Measurements from ENCODE around the gene TNK1. TPM values are rescaled to one million over a fixed set of nuclear protein-coding genes. Genes with fewer than 3 reads are reported as not detected.

The TNK1 gene
- total and polyA plus RNA-seq, 2 of the 8 experiments (the other 6 are each of a cell fraction or from before 2014, with no cell fraction given) = 7.6 to 9.5 TPM

- H3K18ac ChIP-seq (ENCODE audit: extremely low read depth, low read length) = no peak overlapping the region
- H3K27ac ChIP-seq (ENCODE audit: low read depth, low read length) = no peak overlapping the region
- peaks cover 0 to 2% (median 0%) of the 10 kb centered on the region in 4 experiments; a peak in 1 of 8 replicates for H3K36me3 ChIP-seq (ENCODE audit: control insufficient read depth in 2 of 4, insufficient read depth in 4 of 4, low read length in 3 of 4)
- H3K27me3 ChIP-seq (replicated peaks in 1 of 4; ENCODE audit: control insufficient read depth in 3 of 4, extremely low read depth in 1 of 4, insufficient read depth in 3 of 4, low read length in 3 of 4) = peaks cover 0 to 39% (median 29%) of the 10 kb centered on the region in 4 experiments; a peak in 6 of 7 replicates
- DNase-seq (ENCODE audit: low read depth in 1 of 2, low spot score in 2 of 2) = no peak
- no peaks in the 10 kb centered on the region for H3K79me2 ChIP-seq (ENCODE audit: control insufficient read depth in 1 of 2, insufficient read depth in 2 of 2, low read length in 2 of 2)
- ChIA-PET CTCF (ENCODE audit: partially characterized antibody) (interaction anchor here (0.8 to 1.9 kb wide), 7 partner anchors 10 to 120 kb away, joined by 3 to 7 read pairs (median 6); no protein-coding TSS in a partner anchor), POLR2A (ENCODE audit: partially characterized antibody) (interaction anchor here (0.8 to 3.7 kb wide), 13 partner anchors 11 to 148 kb away, joined by 3 to 16 read pairs (median 4); partner anchors contain the start of genes DVL2, PLSCR3 and ZBTB4)
- 90% methylated on average over 10 of the region's 10 CpGs; no CpG with 5 or more reads in 1 of the 2 experiments for WGBS, 2 experiments (ENCODE audit: extremely low coverage in 1 of 2, insufficient coverage in 1 of 2, insufficient read length in 1 of 2, insufficient replicate concordance in 2 of 2, low coverage in 1 of 2, low lambda C conversion rate in 2 of 2, missing lambda C conversion rate in 1 of 2)
- no peak overlapping the region for H3K14ac ChIP-seq (ENCODE audit: insufficient read length)
- H3K56ac ChIP-seq (replicated peaks; ENCODE audit: insufficient read length, low read depth, low read length) = no peak overlapping the region
- no peak overlapping the region for H2BK5ac ChIP-seq (ENCODE audit: low read depth, low read length)
- peaks cover 3% of the 10 kb centered on the region; the same call in 1 of the 2 replicates for H3K79me1 ChIP-seq (ENCODE audit: low read depth, low read length)
- H2BK20ac ChIP-seq (ENCODE audit: low read length) = no peak overlapping the region
- H3K9me3 ChIP-seq (ENCODE audit: insufficient read depth in 2 of 2, low read depth in 1 of 2, low read length in 1 of 2) = peaks cover 0 to 7% of the 10 kb centered on the region in 2 experiments; a peak in 1 of 4 replicates
- no peak overlapping the region for H4K91ac ChIP-seq (replicated peaks; ENCODE audit: insufficient read length, low read length)
- H2BK15ac ChIP-seq (ENCODE audit: low read length) = no peak overlapping the region
- H3K4me2 ChIP-seq (ENCODE audit: insufficient read depth in 1 of 2, low read depth in 2 of 2, low read length in 2 of 2) = no peak overlapping the region; a peak in 1 of 4 replicates
- no peak overlapping the region for H2AK5ac ChIP-seq (ENCODE audit: low read depth, low read length)
- H3K4me3 ChIP-seq (ENCODE audit: extremely low read depth in 1 of 4, insufficient read depth in 2 of 4, low read depth in 3 of 4, low read length in 4 of 4) = no peak overlapping the region
- peaks cover 12% of the 10 kb centered on the region; the same call in 1 of the 2 replicates for H3K23me2 ChIP-seq (ENCODE audit: low read depth, low read length)
- peaks cover 0 to 10% of the 10 kb centered on the region in 2 experiments for H4K20me1 ChIP-seq (replicated peaks in 1 of 2; ENCODE audit: control insufficient read depth in 1 of 2, insufficient read depth in 2 of 2, low read length in 2 of 2)
- no peak for FAIRE-seq
- no peak overlapping the region for H4K5ac ChIP-seq (ENCODE audit: insufficient read length, low read depth, low read length)
- no peak overlapping the region for H4K8ac ChIP-seq (ENCODE audit: extremely low read depth, insufficient read depth, low read length)
- no peak overlapping the region; the same call in 1 of the 2 replicates for H2BK12ac ChIP-seq (ENCODE audit: low read depth, low read length)
- peaks cover 0 to 17% (median 10%) of the 10 kb centered on the region in 4 experiments; a peak in 6 of 7 replicates for H3K4me1 ChIP-seq (replicated peaks in 1 of 4; ENCODE audit: control insufficient read depth in 3 of 4, insufficient read depth in 4 of 4, low read length in 3 of 4)
- no peak overlapping the region for H2AFZ ChIP-seq (ENCODE audit: low read length)
- no peak overlapping the region for H3K23ac ChIP-seq (ENCODE audit: insufficient read length)
- H3K4ac ChIP-seq (replicated peaks; ENCODE audit: insufficient read length, low read depth, low read length) = no peak overlapping the region
- H2BK120ac ChIP-seq (replicated peaks; ENCODE audit: low read depth, low read length) = no peak overlapping the region
- no peak overlapping the region for H3K9ac ChIP-seq (replicated peaks in 1 of 4; ENCODE audit: extremely low read depth in 1 of 4, low read depth in 3 of 4, low read length in 3 of 4)
- TF ChIP-seq E2F6 (IDR thresholded peaks at IDR 0.05) (no peak), RNF2 (IDR thresholded peaks at IDR 0.05; ENCODE audit: borderline replicate concordance, low read depth, low read length, missing control alignments, poor library complexity, severe bottlenecking) (no peak), MAFK (IDR thresholded peaks at IDR 0.05; ENCODE audit: low read depth, low read length) (no peak), GABPA (IDR thresholded peaks at IDR 0.05; ENCODE audit: borderline replicate concordance, insufficient read depth, low read length) (no peak), CTCF (IDR thresholded peaks at IDR 0.05; ENCODE audit: control extremely low read depth in 1 of 3, insufficient read depth in 1 of 3, low read depth in 1 of 3, low read length in 3 of 3) (no peak), KDM4A (IDR thresholded peaks at IDR 0.05; ENCODE audit: low read depth, low read length, severe bottlenecking) (no peak), RBBP5 (IDR thresholded peaks at IDR 0.05; ENCODE audit: borderline replicate concordance, low read depth, low read length) (no peak), BACH1 (IDR thresholded peaks at IDR 0.05; ENCODE audit: low read length) (no peak), NRF1 (IDR thresholded peaks at IDR 0.05; ENCODE audit: low read depth, low read length) (no peak)
Observed at GRCh38 chr17:7382901-7383300, 2.0 kb downstream of the TNK1 start.
